Measurements from ENCODE around the gene GPC3.

DNA sequence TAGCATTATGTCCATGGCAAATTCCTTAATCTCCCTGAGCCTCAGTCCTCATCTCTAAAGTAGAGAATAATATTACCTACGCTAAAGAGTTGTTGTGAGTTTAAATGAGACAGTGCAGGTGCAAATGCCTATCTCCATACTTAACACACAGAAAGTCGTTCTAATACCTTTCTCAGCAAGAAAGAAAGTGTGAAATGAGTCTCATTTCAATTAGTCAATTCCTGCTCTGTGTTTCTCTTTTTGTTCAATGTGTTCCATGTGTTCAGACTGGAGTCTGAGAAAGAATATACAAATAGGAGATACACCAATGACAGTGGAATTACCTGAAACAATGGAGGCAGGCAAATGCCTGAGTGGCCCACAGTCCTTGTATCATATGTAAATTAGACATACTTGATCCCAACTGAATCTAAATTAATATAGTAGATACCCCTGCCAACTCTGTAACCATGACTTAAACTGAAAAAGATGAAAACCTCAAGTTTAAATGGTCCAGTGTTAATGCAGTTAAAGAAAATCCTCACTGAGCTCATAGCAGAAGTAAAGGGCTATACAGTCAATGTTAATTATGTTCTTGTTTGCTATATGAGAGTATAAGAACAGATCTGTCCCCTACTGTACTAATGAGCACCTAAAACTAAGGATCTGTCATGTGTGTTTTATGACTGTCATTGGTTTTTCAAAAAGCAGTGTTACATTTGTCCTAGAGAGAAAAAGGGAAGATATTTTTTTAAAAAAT, 68.2 kb downstream of the GPC3 start:
- no peak for TF ChIP-seq TCF7L2 (IDR thresholded peaks at IDR 0.05; ENCODE audit: borderline replicate concordance, low read depth, low read length)
- TF ChIP-seq ZNF473 (tag by site-specific recombination; IDR thresholded peaks at IDR 0.05), result no peak
- TF ChIP-seq ZNF274 (IDR thresholded peaks at IDR 0.05; ENCODE audit: low read length), result no peak
- TF ChIP-seq ZNF274 (tag by site-specific recombination; IDR thresholded peaks at IDR 0.05; ENCODE audit: borderline replicate concordance), result no peak
- no peak for TF ChIP-seq PRDM1 (tag by site-specific recombination; IDR thresholded peaks at IDR 0.05)
- no peak for TF ChIP-seq ZSCAN23 (tag by site-specific recombination; IDR thresholded peaks at IDR 0.05)
- no peak for TF ChIP-seq ZNF558 (tag by site-specific recombination; IDR thresholded peaks at IDR 0.05)
- TF ChIP-seq, protein P1, sequence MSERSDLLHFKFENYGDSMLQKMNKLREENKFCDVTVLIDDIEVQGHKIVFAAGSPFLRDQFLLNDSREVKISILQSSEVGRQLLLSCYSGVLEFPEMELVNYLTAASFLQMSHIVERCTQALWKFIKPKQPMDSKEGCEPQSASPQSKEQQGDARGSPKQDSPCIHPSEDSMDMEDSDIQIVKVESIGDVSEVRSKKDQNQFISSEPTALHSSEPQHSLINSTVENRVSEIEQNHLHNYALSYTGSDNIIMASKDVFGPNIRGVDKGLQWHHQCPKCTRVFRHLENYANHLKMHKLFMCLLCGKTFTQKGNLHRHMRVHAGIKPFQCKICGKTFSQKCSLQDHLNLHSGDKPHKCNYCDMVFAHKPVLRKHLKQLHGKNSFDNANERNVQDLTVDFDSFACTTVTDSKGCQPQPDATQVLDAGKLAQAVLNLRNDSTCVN (tag by site-specific recombination; optimal IDR thresholded peaks at IDR 0.05), result no peak

Data from HEK293 (cell line).